IMR-90 (cell line): ENCODE measurements around the gene PCCA. TPM values are rescaled to one million over a fixed set of nuclear protein-coding genes. Genes with fewer than 3 reads are reported as not detected.

ENCODE experiments used
- ATAC-seq: fragments of 200-7000 bp; cut with Tn5 transposase; 2 replicates; pipeline ENCODE4 v1.9.1; 2020; ENCODE audit warnings: low read depth, mild to moderate bottlenecking, moderate library complexity
- BruUV-seq: library from RNA; stranded (reverse); fragments of 400-500 nt; replicated peaks from 2 replicates; lab custom pipeline; 2021; lab: Mats Ljungman, UMichigan
- CTCF ChIA-PET: fragments of 300-600 bp; formaldehyde crosslinking; extraction: SDS; loops from one replicate; lab custom pipeline; 2021; ENCODE audit warnings: antibody characterized with exemption; lab: Yijun Ruan, JAX
- POLR2A ChIA-PET: fragments of 300-600 bp; sonication (Branson Sonifier 250); formaldehyde crosslinking; loops from one replicate; lab custom pipeline; 2022; ENCODE audit warnings: antibody characterized with exemption; ENCODE audit not compliant: unreplicated experiment; lab: Charles Lee
- DNase-seq: peaks from one replicate; pipeline ENCODE4 v3.0.0; 2013
- H2AFZ ChIP-seq: replicated peaks from 2 replicates; pipeline ENCODE3; 2013; ENCODE audit warnings: low read length, mild to moderate bottlenecking; ENCODE audit not compliant: poor library complexity
- H2AK5ac ChIP-seq: 2 replicates; pipeline ENCODE4 v1.6.1; 2013; ENCODE audit warnings: low read depth, low read length, inconsistent platforms
- H2AK9ac ChIP-seq: replicated peaks from 2 replicates; pipeline ENCODE3; 2013; ENCODE audit warnings: mild to moderate bottlenecking, low read depth, low read length, moderate library complexity; ENCODE audit not compliant: poor library complexity
- H2BK120ac ChIP-seq: 2 replicates; pipeline ENCODE4 v1.6.1; 2013; ENCODE audit warnings: low read depth, low read length, inconsistent platforms
- H2BK15ac ChIP-seq: 3 replicates; pipeline ENCODE4 v1.6.1; 2013; ENCODE audit warnings: low read depth, low read length, inconsistent platforms
- H2BK20ac ChIP-seq: 2 replicates; pipeline ENCODE4 v1.6.1; 2013; ENCODE audit warnings: low read depth, mild to moderate bottlenecking, inconsistent platforms, low read length, moderate library complexity
- H2BK5ac ChIP-seq: 2 replicates; pipeline ENCODE4 v1.6.1; 2013; ENCODE audit warnings: mild to moderate bottlenecking, low read depth, low read length, inconsistent platforms; ENCODE audit not compliant: poor library complexity, severe bottlenecking
- H3K14ac ChIP-seq: replicated peaks from 2 replicates; pipeline ENCODE4 v1.6.1; 2013; ENCODE audit warnings: low read depth, low read length, inconsistent platforms
- H3K18ac ChIP-seq: 2 replicates; pipeline ENCODE4 v1.6.1; 2013; ENCODE audit warnings: low read depth, low read length, control low read depth
- H3K23ac ChIP-seq: 2 replicates; pipeline ENCODE4 v1.6.1; 2013; ENCODE audit warnings: low read depth, low read length, inconsistent platforms
- H3K27ac ChIP-seq: 2 replicates; pipeline ENCODE4 v1.5.1; 2013; ENCODE audit warnings: mild to moderate bottlenecking, control low read depth, low read length; ENCODE audit not compliant: insufficient read depth
- H3K27me3 ChIP-seq: 2 replicates; pipeline ENCODE4 v1.6.1; 2013; ENCODE audit warnings: low read length; ENCODE audit not compliant: control insufficient read depth, insufficient read depth
- H3K36me3 ChIP-seq: 2 replicates; pipeline ENCODE4 v1.6.1; 2013; ENCODE audit warnings: low read length, mixed read lengths; ENCODE audit not compliant: control insufficient read depth, insufficient read depth
- H3K4ac ChIP-seq: 2 replicates; pipeline ENCODE4 v1.6.1; 2013; ENCODE audit warnings: low read depth, low read length, inconsistent platforms
- H3K4me1 ChIP-seq: 2 replicates; pipeline ENCODE4 v1.6.1; 2013; ENCODE audit warnings: low read length, mixed read lengths; ENCODE audit not compliant: control insufficient read depth, insufficient read depth
- H3K4me2 ChIP-seq: 2 replicates; pipeline ENCODE4 v1.6.1; 2013; ENCODE audit warnings: low read depth, mild to moderate bottlenecking, control low read depth, low read length, moderate library complexity
- H3K4me3 ChIP-seq: 2 replicates; pipeline ENCODE4 v1.5.1; 2013; ENCODE audit warnings: low read depth, mild to moderate bottlenecking, control low read depth, low read length, moderate library complexity; ENCODE audit not compliant: insufficient read depth
- H3K56ac ChIP-seq: 2 replicates; pipeline ENCODE4 v1.6.1; 2013; ENCODE audit warnings: low read length, inconsistent platforms; ENCODE audit not compliant: insufficient read depth; ENCODE audit errors: extremely low read depth
- H3K79me1 ChIP-seq, 2 experiments: 2 replicates each; pipeline ENCODE4 v1.6.1; 2013; ENCODE audit warnings: low read length in 2 of 2, inconsistent platforms in 1 of 2, low read depth in 1 of 2
- H3K9ac ChIP-seq: 2 replicates; pipeline ENCODE4 v1.6.1; 2013; ENCODE audit warnings: low read depth, low read length, control low read depth
- H3K9me1 ChIP-seq: 2 replicates; pipeline ENCODE4 v1.6.1; 2013; ENCODE audit warnings: low read length, inconsistent platforms; ENCODE audit not compliant: insufficient read depth
- H3K9me3 ChIP-seq: 2 replicates; pipeline ENCODE4 v1.6.1; 2013; ENCODE audit warnings: low read length; ENCODE audit not compliant: control insufficient read depth, insufficient read depth
- H4K20me1 ChIP-seq: 2 replicates; pipeline ENCODE4 v1.6.1; 2013; ENCODE audit warnings: low read length, inconsistent platforms; ENCODE audit not compliant: insufficient read depth
- H4K5ac ChIP-seq: 2 replicates; pipeline ENCODE4 v1.6.1; 2013; ENCODE audit warnings: mild to moderate bottlenecking, low read depth, low read length, control low read depth
- H4K8ac ChIP-seq, 2 experiments: 2 replicates each; pipeline ENCODE4 v1.6.1; 2013; ENCODE audit warnings: low read depth in 2 of 2, low read length in 2 of 2, control low read depth in 1 of 2, inconsistent platforms in 1 of 2
- H4K91ac ChIP-seq: 2 replicates; pipeline ENCODE4 v1.6.1; 2013; ENCODE audit warnings: low read depth, low read length, inconsistent platforms; ENCODE audit not compliant: insufficient read depth
- BHLHE40 ChIP-seq: fragments of 150-350 bp; IDR thresholded peaks from 2 replicates; pipeline ENCODE4 v1.6.1; 2016; ENCODE audit warnings: mild to moderate bottlenecking, low read depth, low read length
- CEBPB ChIP-seq: IDR thresholded peaks from 2 replicates; pipeline ENCODE4 v1.6.1; 2012; ENCODE audit warnings: low read depth, low read length, improper control_type of control experiment
- CHD1 ChIP-seq: IDR thresholded peaks from 2 replicates; pipeline ENCODE4 v1.6.1; 2012; ENCODE audit warnings: low read depth, low read length, improper control_type of control experiment
- FOS ChIP-seq: fragments of 150-350 bp; IDR thresholded peaks from 2 replicates; pipeline ENCODE4 v1.6.1; 2016; ENCODE audit warnings: low read depth, low read length
- MAFK ChIP-seq: IDR thresholded peaks from 2 replicates; pipeline ENCODE4 v1.6.1; 2012; ENCODE audit warnings: low read depth, low read length, improper control_type of control experiment
- NFE2L2 ChIP-seq: fragments of 150-350 bp; IDR thresholded peaks from 2 replicates; pipeline ENCODE4 v1.6.1; 2016; ENCODE audit warnings: low read depth, mild to moderate bottlenecking, low read length
- RAD21 ChIP-seq: IDR thresholded peaks from 2 replicates; pipeline ENCODE4 v1.6.1; 2012; ENCODE audit warnings: low read length, improper control_type of control experiment
- RFX5 ChIP-seq: IDR thresholded peaks from 2 replicates; pipeline ENCODE4 v1.8.0; 2012; ENCODE audit warnings: low read depth, mild to moderate bottlenecking, low read length, moderate library complexity
- USF2 ChIP-seq: fragments of 150-350 bp; IDR thresholded peaks from 2 replicates; pipeline ENCODE4 v1.6.1; 2017; ENCODE audit warnings: mild to moderate bottlenecking, antibody characterized with exemption, low read length, low read depth
- WGBS, 2 experiments: methylation state at CpG; one replicate each; pipeline versions ENCODE4 v1.1.5 to v1.1.7; 2013; ENCODE audit warnings: missing lambda C conversion rate in 2 of 2; ENCODE audit not compliant: insufficient read length in 1 of 2; ENCODE audit errors: extremely low coverage in 2 of 2; 5-methylcytosine and 5-hydroxymethylcytosine counted together
- dilution Hi-C: fragments of 300-500 bp; cut with HindIII; formaldehyde crosslinking; loops from one replicate; pipeline ENCODE4 v1.14.3; 2018; ENCODE audit warnings: low sequenced_read_pairs; ENCODE audit not compliant: unreplicated experiment
- in situ Hi-C: fragments of 300-500 bp; cut with MboI; formaldehyde crosslinking; loops from 3 replicates; pipeline ENCODE4 v1.14.3; 2019; ENCODE audit warnings: low sequenced_read_pairs, inconsistent platforms, mixed read lengths
- intact Hi-C: fragments of 100-400 bp; cut with micrococcal nuclease; formaldehyde crosslinking; loops from 2 replicates; pipeline ENCODE4 v1.10.0; 2022
- polyA plus RNA-seq, 3 experiments: library from polyadenylated mRNA; depleted of rRNA; stranded (reverse); fragments of >200 nt; gene quantifications; 2 replicates each; pipeline ENCODE4 v1.2.3, GENCODE V29; 2012; ENCODE audit warnings: low replicate concordance in 1 of 3
- total RNA-seq: library from RNA; depleted of rRNA; stranded (reverse); fragments of >200 nt; gene quantifications from 2 replicates; pipeline ENCODE4 v1.2.3, GENCODE V29; 2012

PCCA gene
- total and polyA plus RNA-seq, 2 of the 4 experiments (the other 2 are of a cell fraction): 7.6 to 24.0 TPM

- H2BK5ac ChIP-seq: no peak overlapping the region
- no peak overlapping the region for H3K14ac ChIP-seq
- H4K8ac ChIP-seq: no peak overlapping the region
- H4K20me1 ChIP-seq: no peaks in the 10 kb centered on the region
- ChIA-PET POLR2A (no interaction called here), CTCF (no interaction called here)
- H2AK9ac ChIP-seq: no peak overlapping the region
- no peaks in the 10 kb centered on the region for H3K27me3 ChIP-seq
- DNase-seq (no peak), ATAC-seq (no peak)
- in situ Hi-C loops (no loop called here), dilution Hi-C loops (no loop called here), intact Hi-C loops (loop anchor here (10.0 kb wide), 1 partner anchor 170 kb away; no protein-coding TSS in a partner anchor)
- H2AFZ ChIP-seq: no peak overlapping the region
- H3K4me3 ChIP-seq: no peak overlapping the region
- no CpG with 5 or more reads among the region's 4 CpGs for WGBS, 2 experiments
- no peak overlapping the region for H2BK120ac ChIP-seq
- H3K56ac ChIP-seq: no peak overlapping the region
- H3K9ac ChIP-seq: no peak overlapping the region
- no peak overlapping the region for H3K23ac ChIP-seq
- no peaks in the 10 kb centered on the region; the same call in 1 of the 2 replicates for H3K9me1 ChIP-seq
- H2AK5ac ChIP-seq: no peak overlapping the region
- no peak overlapping the region for H3K27ac ChIP-seq
- H3K4me1 ChIP-seq: no peaks in the 10 kb centered on the region
- no peak overlapping the region for H4K5ac ChIP-seq
- no peak overlapping the region for H3K4ac ChIP-seq
- no peak overlapping the region for H2BK15ac ChIP-seq
- H4K91ac ChIP-seq: no peak overlapping the region
- TF ChIP-seq CHD1 (no peak), MAFK (no peak), USF2 (no peak), RAD21 (no peak), CEBPB (no peak), NFE2L2 (no peak), BHLHE40 (no peak), FOS (no peak), RFX5 (no peak)
- no peak overlapping the region for H2BK20ac ChIP-seq
- H3K9me3 ChIP-seq: peaks cover 3% of the 10 kb centered on the region
- no TSS peak for BruUV-seq
- H3K4me2 ChIP-seq: no peak overlapping the region
- H3K79me1 ChIP-seq: no peaks in the 10 kb centered on the region
- no peak overlapping the region for H3K18ac ChIP-seq
- H3K36me3 ChIP-seq: no peaks in the 10 kb centered on the region
Measured at GRCh38 chr13:100344544-100344943, 255.7 kb downstream of the PCCA start.
